CD4-positive, alpha-beta T cell (primary cell): ENCODE data around the gene TUBA4B. TPM values are rescaled to one million over a fixed set of nuclear protein-coding genes. Genes with fewer than 3 reads are reported as not detected.

Experiments used
- ATAC-seq: fragments of 200-7000 bp; cut with Tn5 transposase; one replicate; pipeline ENCODE4 v1.10.0; 2022; ENCODE audit warnings: mild to moderate bottlenecking; ENCODE audit not compliant: poor library complexity
- CTCF ChIA-PET: fragments of 350-600 bp; sonication (Branson Sonifier 250); formaldehyde crosslinking; loops from one replicate; lab custom pipeline; 2021; ENCODE audit warnings: antibody characterized with exemption, inconsistent platforms; lab: Charles Lee
- POLR2A ChIA-PET: fragments of 350-600 bp; sonication (Branson Sonifier 250); formaldehyde crosslinking; loops from one replicate; lab custom pipeline; 2021; ENCODE audit warnings: antibody characterized with exemption, inconsistent platforms; lab: Charles Lee
- DNase-seq, 14 experiments: peaks; one replicate each; pipeline ENCODE4 v3.0.0-alpha.2; 2013 to 2020; ENCODE audit warnings: mixed read lengths in 2 of 14
- H3K27ac ChIP-seq, 2 donors: one replicate each; pipeline versions ENCODE4 v1.5.1 to v1.7.0; 2013; ENCODE audit warnings: low read length in 2 of 2, low read depth in 1 of 2, mild to moderate bottlenecking in 1 of 2
- H3K27me3 ChIP-seq, 2 experiments: 1 replicate in 1 of 2; 2 replicates in 1 of 2; pipeline versions ENCODE4 v1.6.1 to v1.7.0; 2013; ENCODE audit warnings: low read length in 2 of 2, control low read depth in 1 of 2, mild to moderate bottlenecking in 1 of 2, moderate library complexity in 1 of 2; ENCODE audit not compliant: insufficient read depth in 2 of 2, control insufficient read depth in 1 of 2
- H3K36me3 ChIP-seq: one replicate; pipeline ENCODE4 v1.6.1; 2013; ENCODE audit warnings: low read length, control low read depth; ENCODE audit not compliant: insufficient read depth
- H3K4me1 ChIP-seq: one replicate; pipeline ENCODE4 v1.6.1; 2013; ENCODE audit warnings: low read length, control low read depth; ENCODE audit not compliant: insufficient read depth
- H3K4me3 ChIP-seq: one replicate; pipeline ENCODE4 v1.5.1; 2013; ENCODE audit warnings: mild to moderate bottlenecking, low read length, moderate library complexity
- H3K9me3 ChIP-seq, 2 experiments: 1 replicate in 1 of 2; 2 replicates in 1 of 2; pipeline versions ENCODE4 v1.6.1 to v1.7.0; 2013; ENCODE audit warnings: low read length in 2 of 2, mild to moderate bottlenecking in 2 of 2, control low read depth in 1 of 2, moderate library complexity in 1 of 2; ENCODE audit not compliant: control insufficient read depth in 1 of 2, insufficient read depth in 1 of 2
- H3K27ac Mint-ChIP-seq: one replicate; pipeline ENCODE4 v1.8.0; 2020; ENCODE audit warnings: mixed read lengths
- H3K27me3 Mint-ChIP-seq: one replicate; pipeline ENCODE4 v1.8.0; 2021; ENCODE audit warnings: mixed read lengths
- H3K36me3 Mint-ChIP-seq: one replicate; pipeline ENCODE4 v1.8.0; 2021; ENCODE audit warnings: low read depth, mixed read lengths
- H3K4me1 Mint-ChIP-seq: one replicate; pipeline ENCODE4 v1.8.0; 2021; ENCODE audit warnings: low read depth, mixed read lengths
- H3K4me3 Mint-ChIP-seq: one replicate; pipeline ENCODE4 v1.8.0; 2020; ENCODE audit warnings: mild to moderate bottlenecking, mixed read lengths
- H3K9me3 Mint-ChIP-seq: one replicate; pipeline ENCODE4 v1.8.0; 2020; ENCODE audit warnings: mixed read lengths
- intact Hi-C, 2 experiments: fragments of 100-400 bp; cut with DNase I in 1 of 2; cut with micrococcal nuclease in 1 of 2; formaldehyde crosslinking; loops; one replicate each; pipeline versions ENCODE4 v1.15.1 to v1.9.0; 2023 to 2025; cut with DNase I, micrococcal nuclease
- polyA plus RNA-seq, 2 donors: library from polyadenylated mRNA; unstranded; fragments of 120-200 nt; gene quantifications; one replicate each; pipeline ENCODE4 v1.2.1, GENCODE V29; 2013
- total RNA-seq, 174 experiments: library from RNA in 2 of 174; stranded (reverse) in 2 of 174; gene quantifications; one replicate each; pipeline ENCODE4 v1.2.3 and lab custom pipeline; 2021 to 2026
- TF ChIP-seq, protein P1 (sequence below): fragments of 200-600 bp; IDR thresholded peaks from one replicate; pipeline ENCODE4 v1.8.0; 2022; ENCODE audit warnings: antibody characterized with exemption, mild to moderate bottlenecking

Gene TUBA4B
- total RNA-seq (not detected), total RNA-seq (lab: John Stamatoyannopoulos, UW) (0 to 0.30 (median 0) reads per million in 172 experiments)
- polyA plus RNA-seq (2013, experiment 1 of 2): 0.15 TPM
- 0.16 TPM for polyA plus RNA-seq (2013, experiment 2 of 2)

DNA sequence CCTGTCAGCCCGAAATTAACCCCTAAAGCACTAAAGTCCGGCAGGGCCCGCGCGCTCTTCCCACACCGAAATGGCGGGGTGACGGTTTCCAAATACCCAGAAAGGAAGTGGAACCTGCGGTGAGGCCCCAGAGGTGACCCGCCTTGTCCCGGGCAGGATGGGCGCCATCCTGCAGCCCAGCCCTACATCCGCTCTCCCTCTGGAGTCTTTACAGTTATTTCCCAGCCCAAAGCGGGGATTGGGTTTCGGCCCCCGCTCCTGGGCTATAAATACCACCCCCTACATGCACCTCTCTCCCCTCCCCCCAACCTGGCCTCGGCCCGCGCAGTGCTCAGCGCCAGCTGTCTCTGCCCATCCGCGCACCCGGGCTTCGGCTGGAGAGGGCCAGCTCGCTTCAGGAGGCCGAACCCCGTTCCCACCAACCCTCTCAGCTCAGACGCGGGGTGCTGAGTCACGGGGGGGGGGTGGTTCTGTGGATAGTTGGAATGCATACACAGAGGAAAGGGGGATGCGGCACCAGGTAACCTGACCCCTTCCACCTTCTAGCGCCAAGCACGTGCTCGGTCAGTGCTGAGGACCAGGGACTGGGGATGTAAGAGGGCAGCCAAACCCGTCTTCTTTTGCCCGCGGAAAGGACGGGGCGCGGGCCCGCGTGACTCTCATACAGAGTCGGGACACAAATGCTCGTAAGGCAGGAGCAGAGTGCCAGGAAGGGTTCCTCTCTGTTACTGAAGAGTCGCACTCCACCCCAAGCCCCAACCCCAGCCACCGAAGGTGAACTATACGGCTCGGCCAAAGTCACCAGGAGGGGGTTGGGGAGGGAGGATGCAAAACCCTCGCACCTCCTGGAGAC is at the start of gene TUBA4B:
TUBA4B (plus strand) TSS at position 344 of the 853 bp plus-strand sequence; CDS start at position 509, 165 bp downstream.
- CTCF ChIA-PET: interaction anchor here (0.6 to 8.4 kb wide), 9 partner anchors 23 to 248 kb away, joined by 3 to 97 read pairs (median 4); partner anchors contain the start of genes ANKZF1, ATG9A, DNAJB2 and NHEJ1
- H3K27me3 ChIP-seq: no peaks in the 10 kb centered on the region
- peak in 10 of 14 experiments; percentile 17 to 81 (median 44) for DNase-seq
- H3K4me3 ChIP-seq: peak within 1 kb of the TSS; percentile 88
- H3K4me1 ChIP-seq: peaks cover 57% of the 10 kb centered on the region
- POLR2A ChIA-PET: interaction anchor here (0.8 to 10.1 kb wide), 17 partner anchors 8 to 857 kb away, joined by 3 to 202 read pairs (median 9); partner anchors contain the start of genes ABCB6, ANKZF1, ATG9A and CNPPD1
- peak; percentile 22 for ATAC-seq
- H3K9me3 ChIP-seq: no peaks in the 10 kb centered on the region
- peaks cover 39% of the 10 kb centered on the region for H3K36me3 ChIP-seq
- intact Hi-C loops: loop anchor here (1.0 to 10.0 kb wide), 6 partner anchors 8 to 688 kb away; partner anchors contain the start of genes ABCB6 (in 2 of the 2), CNOT9 (in 1 of the 2), DNAJB2 (in 1 of the 2) and GLB1L (in 1 of the 2)
- H3K4me1 Mint-ChIP-seq: peaks cover 57% of the 10 kb centered on the region
- no peaks in the 10 kb centered on the region for H3K9me3 Mint-ChIP-seq
- H3K4me3 Mint-ChIP-seq: peak within 1 kb of the TSS; percentile 88
- H3K36me3 Mint-ChIP-seq: peaks cover 60% of the 10 kb centered on the region
- peak within 1 kb of the TSS; percentile 96 for H3K27ac Mint-ChIP-seq
- H3K27ac ChIP-seq: peak within 1 kb of the TSS; percentile 73 to 87
- no peaks in the 10 kb centered on the region for H3K27me3 Mint-ChIP-seq
- TF ChIP-seq, protein P1, sequence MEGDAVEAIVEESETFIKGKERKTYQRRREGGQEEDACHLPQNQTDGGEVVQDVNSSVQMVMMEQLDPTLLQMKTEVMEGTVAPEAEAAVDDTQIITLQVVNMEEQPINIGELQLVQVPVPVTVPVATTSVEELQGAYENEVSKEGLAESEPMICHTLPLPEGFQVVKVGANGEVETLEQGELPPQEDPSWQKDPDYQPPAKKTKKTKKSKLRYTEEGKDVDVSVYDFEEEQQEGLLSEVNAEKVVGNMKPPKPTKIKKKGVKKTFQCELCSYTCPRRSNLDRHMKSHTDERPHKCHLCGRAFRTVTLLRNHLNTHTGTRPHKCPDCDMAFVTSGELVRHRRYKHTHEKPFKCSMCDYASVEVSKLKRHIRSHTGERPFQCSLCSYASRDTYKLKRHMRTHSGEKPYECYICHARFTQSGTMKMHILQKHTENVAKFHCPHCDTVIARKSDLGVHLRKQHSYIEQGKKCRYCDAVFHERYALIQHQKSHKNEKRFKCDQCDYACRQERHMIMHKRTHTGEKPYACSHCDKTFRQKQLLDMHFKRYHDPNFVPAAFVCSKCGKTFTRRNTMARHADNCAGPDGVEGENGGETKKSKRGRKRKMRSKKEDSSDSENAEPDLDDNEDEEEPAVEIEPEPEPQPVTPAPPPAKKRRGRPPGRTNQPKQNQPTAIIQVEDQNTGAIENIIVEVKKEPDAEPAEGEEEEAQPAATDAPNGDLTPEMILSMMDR: no peak

DNA sequence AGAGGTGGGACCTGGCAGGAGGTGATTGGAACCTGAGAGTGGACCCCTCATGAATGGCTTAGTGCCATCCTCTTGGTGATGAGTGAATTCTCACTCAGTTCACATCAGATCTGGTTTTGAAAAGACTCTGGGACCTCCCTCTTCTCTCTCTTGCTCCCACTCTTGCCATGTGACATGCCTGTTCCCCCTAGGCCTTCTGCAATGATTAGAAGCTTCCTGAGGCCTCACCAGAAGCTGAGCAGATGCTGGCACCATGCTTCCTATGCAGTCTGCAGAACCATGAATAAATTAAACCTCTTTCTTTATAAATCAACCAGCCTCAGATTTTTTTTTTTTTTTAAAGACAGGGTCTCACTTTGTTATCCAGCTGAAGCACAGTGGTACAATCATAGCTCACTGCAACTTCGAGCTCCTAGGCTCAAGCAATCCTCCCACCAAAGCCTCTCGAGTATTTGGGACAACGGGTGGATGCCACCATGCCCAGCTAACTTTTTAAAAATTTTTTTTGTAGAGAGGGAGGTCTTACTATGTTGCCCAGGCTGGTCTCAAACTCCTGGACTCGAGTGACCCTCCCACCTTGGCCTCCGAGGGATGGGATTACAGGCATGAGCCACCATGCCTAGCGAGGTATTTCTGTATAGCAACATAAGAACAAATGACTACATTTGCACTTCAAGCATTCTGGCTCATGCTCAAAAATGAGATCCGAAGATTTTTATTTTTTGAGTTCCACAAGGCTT is 48.4 kb upstream of the TUBA4B start:
- no peak for ATAC-seq
- H3K4me3 ChIP-seq: no peak overlapping the region
- peaks cover 0 to 3% of the 10 kb centered on the region in 2 experiments for H3K9me3 ChIP-seq
- no peak overlapping the region for H3K27ac ChIP-seq
- peaks cover 20% of the 10 kb centered on the region for H3K36me3 ChIP-seq
- peak overlapping the region; percentile 93 for H3K27ac Mint-ChIP-seq
- no peaks in the 10 kb centered on the region for H3K9me3 Mint-ChIP-seq
- H3K4me1 ChIP-seq: peaks cover 38% of the 10 kb centered on the region
- H3K27me3 Mint-ChIP-seq: peaks cover under 1% of the 10 kb centered on the region
- intact Hi-C loops: loop anchor here in 1 of 2 experiments (10.0 kb wide), 2 partner anchors 180 to 340 kb away; partner anchors contain the start of genes CHPF, DNPEP and TMEM198
- ChIA-PET POLR2A (no interaction called here), CTCF (interaction anchor here (0.7 to 1.0 kb wide), 2 partner anchors 76 to 90 kb away, joined by 3 to 7 read pairs; no protein-coding TSS in a partner anchor)
- H3K4me3 Mint-ChIP-seq: no peak overlapping the region
- TF ChIP-seq, protein P1: no peak
- peak in 1 of 14 experiments; percentile 0 for DNase-seq
- no peaks in the 10 kb centered on the region for H3K27me3 ChIP-seq
- peaks cover 39% of the 10 kb centered on the region for H3K4me1 Mint-ChIP-seq
- H3K36me3 Mint-ChIP-seq: peaks cover 20% of the 10 kb centered on the region
